Left kidney (tissue), 2 donors: Measurements from ENCODE around the gene GGT7. TPM values are rescaled to one million over a fixed set of nuclear protein-coding genes. Genes with fewer than 3 reads are reported as not detected.
"Not testable (repeated sequence)": the region's sequence is repeated elsewhere in the genome, so short reads cannot be mapped to it uniquely, and the experiment has no call there.

Experiments used
- DNase-seq: peaks from one replicate; pipeline ENCODE4 v3.0.0-alpha.2; 2013
- polyA plus RNA-seq: library from polyadenylated mRNA; unstranded; fragments of 120-200 nt; gene quantifications from one replicate; pipeline ENCODE4 v1.2.1, GENCODE V29; 2013; ENCODE audit not compliant: insufficient read length

GGT7 gene
- polyA plus RNA-seq, 1 donor, result 27.4 TPM

- no peak for DNase-seq
Measured at GRCh38 chr20:34850969-34851368, 21.7 kb downstream of the GGT7 start.

- no peak for DNase-seq
Measured at GRCh38 chr20:34849778-34850177, 22.9 kb downstream of the GGT7 start.

GRCh38 chr20:34848597-34848996 is 24.1 kb downstream of the GGT7 start:
- no peak for DNase-seq

GRCh38 chr20:34843421-34843820 is 29.2 kb downstream of the GGT7 start:
- no peak for DNase-seq

GRCh38 chr20:34842143-34842542 is 30.5 kb downstream of the GGT7 start:
- DNase-seq, result no peak

GRCh38 chr20:34834459-34834893 is 38.2 kb downstream of the GGT7 start:
- peak; percentile 24 for DNase-seq

GRCh38 chr20:34831936-34832335 is 40.7 kb downstream of the GGT7 start:
- DNase-seq, result no peak

GRCh38 chr20:34829191-34829590 is 43.5 kb downstream of the GGT7 start:
- DNase-seq, result no peak

GRCh38 chr20:34825530-34826362 is 46.9 kb downstream of the GGT7 start, which contains the start of gene NCOA6:
TSS of gene NCOA6 (minus strand) at chr20:34825651. CDS start at chr20:34782355, 43,296 bp downstream.
- DNase-seq, result peak; percentile 75

- peak; percentile 51 for DNase-seq
Measured at GRCh38 chr20:34824806-34825529, 47.7 kb downstream of the GGT7 start.

GRCh38 chr20:34824452-34824805 is 48.2 kb downstream of the GGT7 start:
- DNase-seq, result peak; percentile 61

GRCh38 chr20:34824026-34824425 is 48.6 kb downstream of the GGT7 start:
- DNase-seq, result no peak

- no peak for DNase-seq
Measured at GRCh38 chr20:34820805-34821578, 51.7 kb downstream of the GGT7 start.

- no peak for DNase-seq
Measured at GRCh38 chr20:34817801-34818200, 54.9 kb downstream of the GGT7 start.

GRCh38 chr20:34817072-34817471 is 55.6 kb downstream of the GGT7 start:
- DNase-seq, result no peak

- no peak for DNase-seq
Measured at GRCh38 chr20:34815636-34816035, 57.0 kb downstream of the GGT7 start.

- DNase-seq, result no peak
Measured at GRCh38 chr20:34808583-34808982, 64.1 kb downstream of the GGT7 start.

GRCh38 chr20:34807944-34808465 is 64.7 kb downstream of the GGT7 start:
- not testable (repeated sequence) for DNase-seq

- no peak for DNase-seq
Measured at GRCh38 chr20:34806255-34806654, 66.4 kb downstream of the GGT7 start.

- no peak for DNase-seq
Measured at GRCh38 chr20:34798871-34799270, 73.8 kb downstream of the GGT7 start.

- no peak for DNase-seq
Measured at GRCh38 chr20:34798328-34798727, 74.3 kb downstream of the GGT7 start.
